ENCODE measurements around the gene DPEP3.

DNA sequence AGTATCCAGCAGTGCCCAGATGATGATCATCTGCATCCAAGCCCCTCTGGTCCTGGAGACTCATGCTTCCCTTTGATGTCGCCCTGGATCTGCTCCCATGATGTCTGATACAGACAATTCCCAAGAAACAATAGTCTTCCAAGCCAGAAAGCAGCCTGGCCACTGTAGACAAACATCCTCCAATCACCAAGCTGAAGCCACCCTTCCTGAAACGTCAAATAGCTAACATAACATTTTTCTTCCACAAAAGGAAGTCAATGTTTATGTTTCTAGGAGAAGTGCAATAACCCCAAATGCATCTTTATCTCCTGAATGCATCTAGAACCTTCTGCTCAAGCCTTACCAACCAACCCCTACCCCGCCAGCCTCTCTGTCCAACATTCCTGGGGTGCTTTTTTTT, 20.2 kb upstream of the DPEP3 start:
- TF ChIP-seq, protein P1, sequence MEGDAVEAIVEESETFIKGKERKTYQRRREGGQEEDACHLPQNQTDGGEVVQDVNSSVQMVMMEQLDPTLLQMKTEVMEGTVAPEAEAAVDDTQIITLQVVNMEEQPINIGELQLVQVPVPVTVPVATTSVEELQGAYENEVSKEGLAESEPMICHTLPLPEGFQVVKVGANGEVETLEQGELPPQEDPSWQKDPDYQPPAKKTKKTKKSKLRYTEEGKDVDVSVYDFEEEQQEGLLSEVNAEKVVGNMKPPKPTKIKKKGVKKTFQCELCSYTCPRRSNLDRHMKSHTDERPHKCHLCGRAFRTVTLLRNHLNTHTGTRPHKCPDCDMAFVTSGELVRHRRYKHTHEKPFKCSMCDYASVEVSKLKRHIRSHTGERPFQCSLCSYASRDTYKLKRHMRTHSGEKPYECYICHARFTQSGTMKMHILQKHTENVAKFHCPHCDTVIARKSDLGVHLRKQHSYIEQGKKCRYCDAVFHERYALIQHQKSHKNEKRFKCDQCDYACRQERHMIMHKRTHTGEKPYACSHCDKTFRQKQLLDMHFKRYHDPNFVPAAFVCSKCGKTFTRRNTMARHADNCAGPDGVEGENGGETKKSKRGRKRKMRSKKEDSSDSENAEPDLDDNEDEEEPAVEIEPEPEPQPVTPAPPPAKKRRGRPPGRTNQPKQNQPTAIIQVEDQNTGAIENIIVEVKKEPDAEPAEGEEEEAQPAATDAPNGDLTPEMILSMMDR (IDR thresholded peaks at IDR 0.05 in 2 of 3, conservative IDR thresholded peaks at IDR 0.05 in 1 of 3; ENCODE audit: control insufficient read depth in 2 of 3, extremely low read depth in 1 of 3, insufficient read depth in 1 of 3, low read depth in 3 of 3, low read length in 3 of 3), result no peak
- TF ChIP-seq MTA3 (IDR thresholded peaks at IDR 0.05; ENCODE audit: borderline replicate concordance, low read length) (no peak), POLR2A (IDR thresholded peaks at IDR 0.05; ENCODE audit: low read depth, low read length) (no peak), BHLHE40 (IDR thresholded peaks at IDR 0.05; ENCODE audit: borderline replicate concordance in 1 of 2, low read depth in 2 of 2, low read length in 1 of 2) (no peak), SP1 (IDR thresholded peaks at IDR 0.05; ENCODE audit: low read depth, low read length) (no peak), CREB1 (IDR thresholded peaks at IDR 0.05; ENCODE audit: low read depth) (no peak), MYC (IDR thresholded peaks at IDR 0.05; ENCODE audit: insufficient read depth, insufficient read length, insufficient replicate concordance, low read length, severe bottlenecking) (no peak)
- TF ChIP-seq, protein P2, sequence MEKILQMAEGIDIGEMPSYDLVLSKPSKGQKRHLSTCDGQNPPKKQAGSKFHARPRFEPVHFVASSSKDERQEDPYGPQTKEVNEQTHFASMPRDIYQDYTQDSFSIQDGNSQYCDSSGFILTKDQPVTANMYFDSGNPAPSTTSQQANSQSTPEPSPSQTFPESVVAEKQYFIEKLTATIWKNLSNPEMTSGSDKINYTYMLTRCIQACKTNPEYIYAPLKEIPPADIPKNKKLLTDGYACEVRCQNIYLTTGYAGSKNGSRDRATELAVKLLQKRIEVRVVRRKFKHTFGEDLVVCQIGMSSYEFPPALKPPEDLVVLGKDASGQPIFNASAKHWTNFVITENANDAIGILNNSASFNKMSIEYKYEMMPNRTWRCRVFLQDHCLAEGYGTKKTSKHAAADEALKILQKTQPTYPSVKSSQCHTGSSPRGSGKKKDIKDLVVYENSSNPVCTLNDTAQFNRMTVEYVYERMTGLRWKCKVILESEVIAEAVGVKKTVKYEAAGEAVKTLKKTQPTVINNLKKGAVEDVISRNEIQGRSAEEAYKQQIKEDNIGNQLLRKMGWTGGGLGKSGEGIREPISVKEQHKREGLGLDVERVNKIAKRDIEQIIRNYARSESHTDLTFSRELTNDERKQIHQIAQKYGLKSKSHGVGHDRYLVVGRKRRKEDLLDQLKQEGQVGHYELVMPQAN (conservative IDR thresholded peaks at IDR 0.05), result no peak

Data from GM12878 (cell line).